ENCODE data around the gene GNAO1.

Gene GNAO1

DNA sequence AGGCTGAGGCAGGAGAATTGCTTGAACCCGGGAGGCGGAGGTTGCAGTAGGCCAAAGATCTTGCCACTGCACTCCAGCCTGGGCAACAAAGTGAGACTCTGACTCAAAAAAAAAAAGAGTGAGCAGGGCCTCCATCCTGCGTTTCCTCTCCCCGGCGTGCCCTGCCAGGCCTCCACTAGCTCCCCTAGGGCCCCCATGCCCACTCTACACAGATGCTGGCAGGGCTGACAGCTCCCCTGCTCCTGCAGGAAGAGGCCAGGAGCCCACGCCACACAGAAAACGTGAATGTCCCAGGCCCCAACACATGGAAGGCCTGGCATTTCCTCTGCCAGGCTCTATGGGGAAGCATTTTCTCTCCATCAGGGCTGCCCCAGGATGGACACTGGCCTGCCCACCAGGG lies 124.7 kb downstream of the GNAO1 start:
- DNase-seq: no peak

DNA sequence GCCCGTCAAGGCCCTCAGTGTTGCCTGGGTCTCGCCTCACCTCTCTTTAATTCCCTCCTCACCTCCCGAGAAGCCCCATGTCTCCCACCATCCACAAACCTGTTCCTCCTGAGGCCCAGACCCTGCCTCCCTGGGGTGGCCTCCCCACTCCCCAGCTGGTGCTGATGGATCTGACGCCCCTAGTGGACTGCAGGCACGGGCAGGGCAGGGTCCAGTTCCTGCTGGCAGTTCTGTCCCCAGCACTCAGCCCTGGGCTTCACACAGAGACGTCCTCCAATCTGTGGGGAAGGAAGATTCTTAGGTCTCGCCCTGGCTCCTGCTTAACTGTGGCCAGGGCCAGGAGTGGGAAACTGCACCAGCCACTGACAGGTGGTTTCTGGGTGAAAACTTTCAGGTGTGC lies 125.3 kb downstream of the GNAO1 start:
- no peak for DNase-seq

DNA sequence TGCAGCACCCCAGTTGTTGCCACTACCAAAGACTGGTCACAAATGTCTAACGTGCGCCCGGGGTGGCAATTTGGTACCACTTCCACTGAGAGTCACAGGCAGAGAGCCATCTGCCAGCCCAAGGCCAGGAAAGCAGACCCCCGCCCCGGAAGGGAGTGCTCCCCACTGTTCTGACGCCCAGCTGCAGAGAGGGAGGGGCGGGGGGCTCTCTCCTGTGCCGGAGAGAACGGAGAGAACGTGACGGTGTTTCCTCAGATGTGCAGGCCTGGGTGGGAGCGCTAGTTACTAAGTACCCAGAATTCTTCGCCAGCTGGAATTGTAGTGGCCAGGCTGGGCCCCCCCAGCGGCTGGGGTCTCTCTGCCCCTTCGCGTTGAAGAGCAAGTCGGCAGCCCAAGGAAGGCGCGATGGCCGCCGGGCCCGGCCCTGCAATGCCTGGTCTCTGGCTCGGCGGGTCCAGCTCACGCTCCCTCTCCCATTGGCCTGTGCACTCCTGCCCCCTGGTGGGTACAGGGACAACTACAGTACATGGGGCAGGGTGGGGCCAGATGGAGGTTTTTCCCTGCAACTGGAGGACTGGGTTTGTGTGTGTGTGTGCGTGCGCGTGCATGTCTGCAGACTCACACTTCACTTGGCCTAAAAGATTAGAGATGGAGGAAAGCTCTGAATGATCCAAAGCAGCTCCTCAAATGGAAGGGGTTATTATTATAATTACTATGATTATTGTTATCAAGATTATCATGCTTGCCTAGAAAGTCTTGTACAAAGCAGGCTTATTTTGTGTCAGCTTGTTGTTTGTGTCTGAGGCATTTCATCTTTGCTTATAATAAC lies 126.9 kb downstream of the GNAO1 start:
- peak; percentile 57 for DNase-seq

DNA sequence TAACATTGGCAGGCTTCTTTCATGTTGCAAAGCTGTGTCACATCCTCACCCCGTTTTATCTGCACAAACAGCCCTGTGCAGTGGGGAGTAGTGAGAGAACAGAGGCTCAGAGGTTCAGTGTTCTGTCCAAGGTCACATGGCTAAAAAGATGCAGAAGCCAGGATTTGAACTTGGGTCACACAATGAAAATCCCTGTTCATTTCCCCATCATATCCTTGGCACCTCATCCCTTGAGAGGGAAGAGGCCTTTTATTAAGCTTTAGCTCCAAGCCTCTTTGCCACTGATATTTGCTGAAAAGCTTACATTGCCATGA lies 127.5 kb downstream of the GNAO1 start:
- DNase-seq: no peak

DNA sequence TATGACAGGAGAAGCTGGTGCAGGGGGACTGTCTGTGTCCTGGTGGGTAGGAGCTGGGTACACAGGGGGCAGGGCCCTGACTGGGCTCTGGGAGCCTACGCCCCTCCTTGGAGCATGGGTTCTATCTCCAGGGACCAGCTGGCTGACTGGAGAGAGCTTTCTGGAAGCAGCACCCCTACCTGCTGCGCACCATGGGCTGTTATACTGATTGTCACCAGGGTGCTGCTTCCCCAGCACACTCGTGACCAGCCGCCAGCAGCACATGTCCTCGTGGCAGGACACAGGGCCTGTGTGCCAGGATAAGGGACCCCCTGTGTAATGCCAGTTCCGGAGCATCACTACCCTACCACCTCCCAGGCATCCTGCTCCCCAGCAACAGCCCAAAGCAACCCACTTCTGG lies 128.1 kb downstream of the GNAO1 start:
- DNase-seq: no peak

DNA sequence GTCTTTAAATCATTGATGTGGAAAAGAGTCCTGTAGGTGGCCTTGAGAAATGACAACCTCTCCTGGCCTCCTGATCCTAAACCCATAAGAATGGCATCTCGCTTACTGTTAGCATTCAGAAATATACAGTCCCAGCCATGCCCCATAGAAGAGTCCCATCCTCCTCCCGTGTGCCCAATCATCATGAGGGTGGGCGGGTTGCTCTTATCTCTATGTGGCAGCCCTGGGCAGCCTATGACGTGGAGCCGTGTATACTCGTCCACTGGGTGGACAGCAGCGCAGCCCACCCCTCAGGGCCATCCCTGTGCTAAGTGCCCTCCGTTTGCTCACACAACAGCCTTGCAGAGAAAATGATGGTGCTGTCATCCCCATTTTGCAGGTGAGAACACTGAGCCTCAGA lies 128.8 kb downstream of the GNAO1 start:
- no peak for DNase-seq

DNA sequence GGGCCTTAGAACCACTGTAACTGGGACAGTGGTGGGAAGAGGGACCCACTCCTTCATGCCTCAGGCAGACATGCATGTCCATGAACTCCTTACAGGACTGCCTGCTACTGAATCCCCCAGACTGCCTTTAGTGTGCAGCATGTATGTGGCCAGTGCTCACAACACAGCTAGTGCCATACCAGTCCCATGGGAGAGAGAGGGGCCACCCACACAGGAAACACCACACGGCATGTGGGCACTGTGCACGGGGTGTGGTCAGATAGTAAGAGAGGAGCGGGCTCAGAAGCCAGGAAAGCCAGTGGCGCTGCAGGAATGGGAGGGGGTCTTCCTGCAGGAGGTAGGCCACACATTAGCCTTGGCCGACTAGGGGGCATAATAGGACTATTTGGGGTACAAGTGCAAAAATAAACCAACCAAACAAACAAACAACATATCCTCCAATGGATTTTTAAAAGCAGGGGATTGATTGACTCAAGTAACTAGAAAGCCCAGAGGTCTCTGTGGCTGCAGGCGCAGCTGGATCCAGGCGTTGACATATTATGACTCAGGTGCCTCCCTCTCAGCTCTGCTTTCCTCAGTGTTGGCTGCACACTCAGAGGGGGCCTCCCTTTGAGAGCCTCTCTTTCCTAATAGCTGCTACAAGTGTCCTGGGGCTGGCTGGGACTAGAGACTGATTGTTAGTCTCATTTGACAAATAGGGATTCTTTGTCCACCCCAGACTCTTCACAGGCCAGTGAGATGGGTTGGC lies 129.7 kb downstream of the GNAO1 start:
- DNase-seq: no peak

DNA sequence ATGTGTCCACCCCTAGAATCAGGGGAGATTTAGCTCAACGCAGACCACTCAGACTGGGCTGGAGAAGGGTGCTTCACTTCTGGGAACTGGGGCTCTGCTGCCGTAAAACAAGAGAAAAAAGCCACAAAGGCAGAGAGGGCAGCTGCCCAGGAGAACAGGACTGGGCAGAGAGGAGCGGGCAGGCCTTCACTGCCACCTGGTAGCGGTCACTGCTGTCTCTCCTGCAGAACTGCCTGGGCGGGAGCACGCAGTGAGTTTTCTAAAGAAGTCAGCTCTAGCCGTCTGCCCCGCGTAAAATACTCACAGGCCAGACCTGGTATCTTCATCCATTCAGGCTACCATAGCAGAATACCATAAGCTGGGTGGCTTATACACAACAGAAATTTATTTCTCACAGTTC lies 130.3 kb downstream of the GNAO1 start:
- no peak for DNase-seq

DNA sequence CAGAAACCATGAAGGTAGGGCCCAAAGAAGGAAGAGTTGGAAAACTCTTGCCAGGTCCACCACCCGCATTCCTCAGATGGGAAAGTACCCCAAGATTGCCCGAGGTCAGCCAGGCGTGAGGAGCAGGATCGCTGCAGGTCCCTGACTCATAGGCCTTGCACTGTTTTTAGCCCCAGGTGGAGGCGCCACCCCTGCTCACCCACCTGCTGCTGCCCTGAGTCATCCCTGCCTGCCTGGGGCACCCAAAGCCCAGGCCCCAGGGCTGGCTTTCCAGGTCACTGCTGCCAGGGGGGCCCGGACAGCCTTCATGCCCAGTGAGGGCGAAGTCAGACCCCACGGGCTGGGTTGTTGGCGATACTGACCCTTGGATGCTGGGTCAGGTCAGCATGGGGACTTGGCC lies 133.1 kb downstream of the GNAO1 start:
- no peak for DNase-seq

DNA sequence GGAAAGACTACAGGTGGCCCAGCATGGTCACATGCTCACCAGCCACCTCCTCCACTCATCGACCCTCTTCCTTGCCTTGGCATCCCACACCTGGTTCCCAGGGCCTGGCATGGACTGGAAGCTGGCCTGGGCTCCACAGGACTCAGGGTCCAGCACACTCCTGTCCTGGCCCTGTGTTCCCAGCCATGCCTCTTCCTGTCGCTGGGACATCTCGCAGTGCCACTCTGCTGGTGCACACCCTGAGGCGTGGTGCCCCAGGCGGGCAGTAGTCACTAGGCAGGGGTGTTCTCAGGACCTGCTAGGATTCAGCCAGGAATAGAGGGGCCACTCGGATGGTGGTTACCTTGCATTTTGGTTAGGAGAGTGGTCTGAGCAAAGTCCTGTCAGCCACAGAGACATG lies 134.7 kb downstream of the GNAO1 start:
- no peak for DNase-seq

DNA sequence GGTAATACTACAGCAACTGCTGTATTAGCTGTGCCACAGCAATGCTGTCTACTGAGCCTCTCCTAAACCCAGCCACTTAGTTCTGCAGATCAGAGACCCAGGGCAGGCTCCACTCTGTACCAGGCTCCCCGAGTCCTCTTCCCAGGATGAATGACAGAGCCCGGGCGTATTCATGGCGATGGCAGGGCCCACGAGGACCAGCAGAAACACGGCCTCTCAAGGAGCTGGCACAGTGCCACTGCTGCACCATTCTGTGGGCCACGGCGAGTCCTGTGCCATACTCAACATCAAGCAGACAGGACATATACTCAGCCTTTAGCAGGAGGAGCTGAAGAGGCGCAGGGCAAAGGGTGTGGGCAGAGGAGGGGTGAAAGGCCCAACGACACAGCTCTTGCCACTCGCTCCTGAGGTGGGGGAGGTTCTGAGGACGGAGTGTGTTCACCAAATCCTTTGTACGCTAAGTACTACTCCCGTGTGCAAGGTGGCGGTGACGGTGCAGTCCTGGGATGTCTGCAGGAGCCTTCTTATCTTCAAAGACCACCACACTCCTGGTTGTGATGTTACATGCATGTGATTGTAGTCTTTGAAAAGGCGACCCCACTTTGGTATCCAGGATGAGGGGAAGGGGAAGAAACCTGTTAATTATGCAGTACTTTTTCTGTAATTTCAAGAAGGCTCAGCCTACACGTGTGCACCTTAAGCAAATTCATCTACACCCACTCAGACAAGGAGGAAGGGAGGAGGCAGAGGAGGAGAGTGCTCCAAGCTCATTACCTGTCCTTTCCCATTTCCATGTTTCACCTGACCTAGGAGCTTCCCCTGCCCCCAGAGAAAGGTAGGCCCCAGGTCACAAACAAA lies 136.0 kb downstream of the GNAO1 start:
- DNase-seq: no peak

DNA sequence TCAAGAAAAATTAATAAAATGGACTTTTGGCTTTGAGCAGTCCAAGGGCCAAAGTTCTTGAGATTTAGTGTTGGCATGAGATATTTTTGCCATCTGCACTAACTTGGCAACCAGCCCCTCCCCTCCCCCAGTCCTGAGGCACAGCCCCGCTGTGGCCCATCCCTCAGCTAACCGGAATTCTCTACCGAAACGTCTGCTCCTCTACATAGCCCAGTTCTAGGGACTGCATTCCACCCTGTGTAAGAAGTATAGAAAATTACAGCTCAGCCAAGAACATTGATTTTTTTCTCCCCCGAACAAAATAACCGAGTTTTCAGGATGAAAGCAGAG lies 136.6 kb downstream of the GNAO1 start:
- DNase-seq: no peak

DNA sequence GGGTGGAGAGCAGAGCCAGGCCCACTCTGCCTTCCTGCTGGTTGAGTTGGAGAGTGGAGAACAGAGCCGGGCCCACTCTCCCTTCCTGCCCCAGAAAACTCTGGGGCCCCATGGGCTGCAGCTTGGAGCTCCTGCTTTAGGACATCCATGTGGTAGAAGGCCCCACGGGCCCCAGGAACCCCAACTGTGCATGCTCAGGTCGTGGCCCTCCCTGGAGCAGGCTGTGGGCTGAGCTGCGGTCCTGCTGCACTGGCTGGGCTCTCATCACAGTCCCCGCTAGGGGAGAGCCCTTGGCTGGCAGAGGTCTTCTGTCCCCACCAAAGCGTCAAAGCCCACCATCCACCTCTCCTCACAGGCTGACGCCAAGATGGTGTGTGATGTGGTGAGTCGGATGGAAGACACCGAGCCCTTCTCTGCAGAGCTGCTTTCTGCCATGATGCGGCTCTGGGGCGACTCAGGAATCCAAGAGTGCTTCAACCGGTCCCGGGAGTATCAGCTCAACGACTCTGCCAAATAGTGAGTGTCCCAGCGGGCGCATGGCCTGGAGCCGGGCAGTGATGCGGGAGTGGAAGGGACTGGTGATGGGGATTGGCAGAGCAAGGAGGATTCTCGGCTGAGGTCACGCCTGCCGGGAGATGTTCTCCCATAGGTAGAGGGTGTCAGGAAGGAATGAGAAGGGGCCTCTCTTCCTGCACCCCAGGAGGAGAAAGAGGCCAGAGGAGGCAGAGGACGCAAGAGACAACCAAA lies 137.2 kb downstream of the GNAO1 start:
- no peak for DNase-seq

DNA sequence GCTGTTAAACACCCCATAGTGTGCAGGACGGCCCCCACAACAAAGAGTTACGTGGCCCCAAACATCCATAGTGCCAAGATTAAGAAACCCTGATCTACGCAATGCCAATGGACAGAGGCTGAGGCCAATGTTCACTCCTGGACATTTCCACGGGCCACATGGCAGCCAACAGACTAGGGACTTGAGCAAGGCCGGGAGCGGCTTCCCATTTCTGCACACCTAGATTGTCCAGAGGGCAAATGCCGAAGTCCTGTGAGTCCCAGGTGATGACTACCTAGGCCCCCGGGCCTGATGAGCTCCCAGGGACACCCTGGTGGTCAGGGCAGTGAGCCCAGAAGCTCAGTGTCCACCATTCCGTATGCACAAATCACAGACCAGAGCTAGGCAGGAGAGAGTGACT lies 138.6 kb downstream of the GNAO1 start:
- DNase-seq: no peak

DNA sequence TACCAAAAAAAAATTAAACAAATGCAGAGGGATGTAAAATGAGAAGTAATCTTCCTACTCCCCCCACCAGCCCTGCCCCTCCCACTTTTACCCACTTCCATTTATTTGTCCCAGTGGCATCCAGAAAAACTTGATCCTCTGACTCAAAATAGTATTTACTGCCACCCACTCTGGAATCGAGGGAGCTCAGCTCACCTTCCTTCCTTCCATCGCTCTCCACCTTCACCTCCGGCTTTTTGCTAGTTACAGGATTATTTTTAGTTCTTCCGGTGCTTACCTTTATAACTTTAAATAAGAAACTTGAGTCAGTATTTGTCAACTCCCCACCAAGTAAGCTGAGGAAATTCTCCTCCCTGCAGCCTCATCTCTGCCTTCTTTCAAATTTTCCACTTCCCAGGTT lies 139.2 kb downstream of the GNAO1 start:
- no peak for DNase-seq

DNA sequence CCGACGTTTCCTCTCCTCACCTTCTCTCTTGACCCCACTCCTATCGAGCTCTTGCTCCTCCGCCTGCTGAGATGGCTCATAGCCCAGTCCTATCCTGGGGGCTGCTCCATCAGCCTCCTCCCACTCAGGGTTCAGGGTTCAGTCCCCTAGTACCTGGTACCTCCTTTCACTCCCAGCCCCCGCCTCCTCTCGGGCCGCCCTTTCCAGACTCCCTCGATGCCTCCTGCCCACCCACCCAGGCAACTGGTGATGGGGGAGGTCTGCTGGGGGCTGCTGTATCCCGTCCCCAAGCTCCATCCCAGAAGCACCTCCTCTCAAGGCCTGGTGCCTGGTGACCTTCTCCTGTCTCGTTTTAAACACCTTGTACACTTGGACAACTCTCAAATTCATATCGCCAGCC lies 140.1 kb downstream of the GNAO1 start:
- no peak for DNase-seq

DNA sequence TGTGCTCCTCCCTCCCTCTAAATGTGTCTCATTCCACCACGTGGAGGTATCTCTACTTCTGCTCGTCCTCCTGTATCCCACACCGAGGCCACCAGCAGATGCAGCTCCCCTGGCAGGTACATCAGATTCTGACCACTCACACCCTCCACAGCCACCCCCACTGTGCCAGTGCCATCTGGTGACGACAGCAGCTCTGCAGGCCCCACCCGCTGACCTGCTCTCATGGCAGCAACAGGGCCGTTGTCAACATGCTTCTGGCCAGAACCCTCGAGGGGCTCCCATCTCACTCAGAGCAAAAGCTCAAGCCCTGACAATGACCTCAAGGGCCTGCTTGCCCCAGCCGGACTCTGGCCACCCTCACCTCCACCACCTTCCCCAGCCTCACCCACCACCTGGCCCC lies 140.6 kb downstream of the GNAO1 start:
- no peak for DNase-seq

DNA sequence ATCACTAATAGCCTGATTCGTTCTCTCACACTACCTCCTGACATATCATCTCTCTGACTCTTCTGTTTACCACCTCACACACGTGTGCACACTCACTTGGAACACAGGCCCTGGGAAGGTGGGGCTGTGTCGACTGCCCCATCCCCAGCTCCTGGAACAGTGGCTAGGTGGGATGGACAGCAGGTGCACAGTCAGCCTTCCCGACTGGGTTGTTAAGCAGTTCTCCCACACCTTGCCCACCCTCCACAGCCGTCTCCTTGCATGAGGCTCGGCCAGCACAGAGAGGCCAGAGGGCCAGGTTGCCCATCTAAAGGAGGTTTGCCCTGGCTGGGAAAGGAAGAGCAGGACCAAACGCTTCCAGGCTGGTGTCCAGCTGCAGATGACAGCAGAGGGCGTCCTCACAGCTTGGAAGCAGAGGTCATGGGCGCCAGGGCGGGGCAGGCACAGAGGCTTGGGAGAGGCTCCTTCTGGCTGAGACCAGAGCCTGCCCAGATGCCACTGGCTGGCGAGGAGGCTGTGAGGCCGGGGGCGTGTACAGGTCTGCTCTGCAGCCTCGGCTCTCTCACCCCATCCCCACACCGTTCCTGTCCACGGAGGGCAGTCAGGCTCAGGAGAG lies 141.3 kb downstream of the GNAO1 start:
- no peak for DNase-seq

DNA sequence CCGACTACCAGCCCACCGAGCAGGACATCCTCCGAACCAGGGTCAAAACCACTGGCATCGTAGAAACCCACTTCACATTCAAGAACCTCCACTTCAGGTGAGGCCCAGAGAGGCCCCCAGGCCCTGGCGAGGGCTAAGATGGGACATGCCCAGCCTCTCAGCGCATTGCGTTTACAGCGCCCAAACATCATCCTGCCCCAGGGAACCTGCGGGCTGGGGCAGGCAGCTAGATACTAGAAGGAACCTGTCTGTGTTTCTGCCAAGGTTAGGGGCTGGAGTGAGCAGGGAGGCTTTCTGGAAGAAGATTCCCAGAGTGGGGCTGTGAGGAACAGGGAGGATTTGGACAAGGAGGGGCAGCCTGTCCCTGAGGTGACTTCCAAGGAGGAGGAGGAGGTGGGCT lies 143.5 kb downstream of the GNAO1 start:
- no peak for DNase-seq

DNA sequence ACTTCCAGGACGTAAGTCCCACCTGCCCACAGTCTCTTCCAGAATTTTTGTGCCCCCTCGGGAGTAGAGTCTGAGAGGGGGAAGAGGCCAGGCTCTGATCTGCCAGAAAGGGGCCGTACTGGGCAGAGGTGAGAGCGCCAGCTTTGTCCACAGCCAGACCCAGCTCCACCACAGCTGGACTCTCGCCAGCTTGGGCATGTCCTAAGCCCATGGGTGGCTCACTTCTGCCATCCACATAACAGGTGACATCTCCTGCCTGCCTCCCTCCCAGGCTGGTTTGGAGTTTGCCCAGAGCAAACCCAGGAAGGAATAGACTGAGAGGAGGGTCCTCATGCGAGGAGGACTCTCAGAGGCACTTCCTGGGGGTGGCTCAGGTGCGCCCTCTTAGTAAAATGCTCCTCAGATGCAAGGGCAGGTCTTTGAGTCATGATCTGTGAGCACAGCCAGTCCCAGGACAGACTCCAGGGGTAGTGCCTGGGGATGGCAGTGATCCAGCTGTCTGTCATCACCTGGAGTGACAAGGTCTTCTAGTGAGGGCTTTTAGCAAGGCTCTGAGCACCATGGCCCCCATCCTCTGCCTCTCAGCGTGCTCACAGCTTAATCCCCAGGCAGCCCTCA lies 144.9 kb downstream of the GNAO1 start:
- DNase-seq: no peak

DNA sequence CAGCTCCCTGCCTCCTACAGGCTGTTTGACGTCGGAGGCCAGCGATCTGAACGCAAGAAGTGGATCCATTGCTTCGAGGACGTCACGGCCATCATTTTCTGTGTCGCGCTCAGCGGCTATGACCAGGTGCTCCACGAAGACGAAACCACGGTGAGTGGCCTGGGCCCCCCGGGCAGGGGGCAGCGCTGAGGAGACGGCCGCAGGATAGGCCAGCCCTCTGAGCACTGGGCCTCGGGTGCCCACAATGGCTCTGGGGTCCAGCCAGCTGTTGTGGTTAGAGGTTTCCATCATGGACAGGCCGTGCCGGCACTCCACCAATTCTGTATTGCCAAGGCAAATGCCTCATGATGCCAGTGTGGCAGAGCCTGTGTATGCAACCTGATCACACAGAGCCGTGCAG lies 145.4 kb downstream of the GNAO1 start:
- no peak for DNase-seq

DNA sequence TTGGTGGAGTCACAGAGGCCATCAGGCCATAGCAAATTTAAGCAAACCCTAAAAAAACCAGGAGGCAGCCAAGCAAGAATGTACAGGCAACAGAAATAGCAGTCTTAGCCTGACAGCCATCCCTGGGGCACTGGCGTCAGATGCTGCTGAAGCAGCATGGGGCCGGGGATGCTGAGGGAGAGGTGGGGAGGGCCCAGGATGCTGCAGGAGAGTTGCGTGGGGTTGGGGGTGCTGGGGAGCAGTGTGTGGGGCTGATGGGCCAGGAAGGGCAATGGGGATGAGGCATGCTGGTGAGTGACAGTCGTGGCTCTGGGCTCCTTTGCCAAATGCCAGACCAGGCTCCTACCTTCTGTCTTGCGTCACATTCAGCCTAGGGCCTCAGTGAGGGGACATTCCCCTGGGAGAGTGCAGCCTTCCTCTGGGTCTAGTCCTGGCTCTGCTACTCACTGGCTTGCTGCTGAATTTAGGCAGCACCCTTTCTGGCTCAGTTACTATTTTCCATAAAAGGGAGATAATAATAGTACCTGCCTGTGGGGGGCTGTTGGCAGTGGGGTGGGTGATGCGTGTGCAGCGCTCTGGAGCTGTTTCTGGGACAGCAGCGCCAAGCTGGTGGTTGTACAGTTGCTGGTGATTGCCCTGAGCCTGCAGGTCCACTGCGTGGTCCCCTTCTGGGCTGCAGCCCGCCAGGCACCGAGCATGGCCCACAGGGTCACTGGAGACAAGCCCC lies 146.0 kb downstream of the GNAO1 start:
- no peak for DNase-seq
